GM19467 (cell line): ENCODE results near the gene ARNT2.

Experiments
- ATAC-seq: cut with Tn5 transposase; IDR thresholded peaks from one replicate; pipeline ENCODE4 v1.9.1; 2021; ENCODE audit warnings: mild to moderate bottlenecking, moderate library complexity; ENCODE audit not compliant: unreplicated experiment

ARNT2 gene

DNA sequence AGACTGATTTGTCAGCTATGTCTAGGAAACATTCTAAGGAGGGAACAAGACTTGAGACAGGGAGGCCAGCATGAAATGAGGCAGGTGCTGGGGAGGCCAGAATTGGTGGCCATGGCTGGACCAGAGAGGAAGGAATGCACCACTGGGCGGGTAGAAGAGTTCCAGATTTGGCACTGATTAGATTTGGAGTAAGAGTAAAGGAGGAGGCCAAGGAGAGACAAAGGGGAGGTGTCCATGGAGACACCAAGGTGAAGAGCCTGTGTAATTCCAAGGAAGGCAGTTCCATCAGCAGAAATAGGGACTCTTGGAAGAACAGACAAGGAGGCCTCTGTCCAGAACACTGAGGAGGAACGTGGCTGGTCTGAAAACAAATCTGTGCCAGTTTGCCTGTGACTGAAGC is 1.8 kb downstream of the ARNT2 start:
- no peak for ATAC-seq

DNA sequence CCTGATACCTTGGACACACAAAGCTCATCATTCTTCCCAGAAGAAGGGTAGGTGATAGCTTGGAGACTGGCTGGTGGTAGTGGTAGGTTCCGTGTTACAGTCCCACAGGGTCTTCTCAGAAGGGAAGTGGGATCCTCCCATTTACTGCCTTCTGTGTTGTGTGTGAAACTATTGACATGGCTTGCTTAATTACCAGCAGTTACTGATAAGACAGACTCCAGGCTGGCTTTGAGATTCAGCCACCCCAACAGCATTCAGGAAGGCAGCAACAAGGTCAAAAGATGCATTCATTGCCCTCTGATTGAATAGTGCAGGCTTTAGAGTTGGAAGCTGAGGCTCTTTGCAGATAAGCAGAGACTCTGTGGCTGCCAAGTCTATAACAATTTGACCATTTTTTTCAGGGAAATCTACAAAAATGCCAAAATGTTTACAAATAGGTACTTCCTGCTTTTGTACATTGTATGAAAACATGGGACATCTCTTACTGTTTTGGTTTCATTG is 7.7 kb downstream of the ARNT2 start:
- ATAC-seq = no peak

DNA sequence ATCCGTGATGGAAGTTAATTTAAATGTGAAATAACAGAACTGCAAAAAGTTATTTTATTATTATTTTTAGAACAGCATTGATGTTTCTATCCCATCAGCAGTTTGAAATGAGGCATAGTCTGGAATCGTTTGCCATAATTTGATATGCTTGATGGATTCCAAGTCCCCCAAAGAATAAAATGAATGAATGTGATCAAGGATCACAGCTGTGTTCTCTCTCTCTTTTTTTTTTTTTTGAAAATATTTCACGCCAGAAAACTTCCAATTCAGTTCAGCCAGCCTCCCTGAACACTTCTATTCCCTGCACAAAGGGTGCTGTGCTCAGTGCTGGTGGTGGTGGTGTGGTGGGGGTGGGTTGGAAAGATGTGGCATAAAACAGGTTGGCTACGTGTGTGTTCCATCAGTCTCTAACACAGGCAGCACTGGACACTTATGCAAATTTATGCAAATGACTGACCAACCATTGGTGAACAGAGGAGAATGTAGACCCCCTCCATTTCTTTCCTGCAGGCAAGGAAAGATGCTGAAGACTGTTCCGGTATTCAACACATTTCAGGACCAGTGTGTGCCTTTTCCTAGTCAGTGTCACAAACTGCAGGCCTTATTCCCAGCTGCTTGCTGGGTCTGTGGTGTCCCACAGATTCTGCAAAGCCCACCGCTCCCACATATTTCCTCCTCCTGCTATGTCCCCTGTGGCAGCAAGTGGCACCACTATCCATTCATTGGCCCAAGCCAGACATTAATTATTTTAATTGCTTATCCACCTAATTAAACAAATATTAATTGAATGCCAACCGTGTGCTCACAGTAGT is 10.6 kb downstream of the ARNT2 start:
- ATAC-seq = no peak

DNA sequence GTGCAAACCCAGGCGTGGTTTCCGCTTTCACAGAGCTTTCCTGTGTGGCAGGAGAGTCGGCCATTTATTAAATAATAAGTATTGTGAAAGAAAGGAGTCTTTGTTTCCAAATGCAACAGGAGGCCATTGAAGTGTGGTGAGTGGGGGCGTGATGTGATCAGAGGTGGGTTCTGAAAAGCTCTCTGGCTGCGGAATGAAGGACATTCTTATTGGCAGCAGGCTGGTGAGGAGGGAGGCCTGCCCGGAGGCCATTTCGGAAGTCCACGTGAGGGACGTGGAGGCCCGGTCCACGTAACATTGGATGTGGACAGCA is 11.1 kb downstream of the ARNT2 start:
- ATAC-seq = no peak

DNA sequence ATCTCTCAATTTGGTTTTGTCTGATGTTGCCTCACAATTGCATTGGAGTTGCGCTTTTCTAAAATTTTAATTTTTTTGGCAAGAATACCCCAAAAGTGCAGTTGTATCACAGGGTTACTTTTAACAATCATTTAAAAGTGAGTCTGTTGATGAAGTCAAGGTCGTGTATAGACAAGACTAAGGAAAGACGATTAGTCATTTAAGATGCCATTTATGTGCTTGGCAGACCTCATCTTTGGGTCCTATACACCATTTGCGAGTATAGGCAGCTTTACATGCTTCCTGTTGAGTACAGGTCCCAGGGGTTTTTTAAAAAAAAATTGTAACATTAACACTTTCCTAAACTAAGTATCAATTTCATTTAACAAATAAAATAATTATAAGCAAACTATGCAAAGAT is 12.5 kb downstream of the ARNT2 start:
- ATAC-seq = no peak

DNA sequence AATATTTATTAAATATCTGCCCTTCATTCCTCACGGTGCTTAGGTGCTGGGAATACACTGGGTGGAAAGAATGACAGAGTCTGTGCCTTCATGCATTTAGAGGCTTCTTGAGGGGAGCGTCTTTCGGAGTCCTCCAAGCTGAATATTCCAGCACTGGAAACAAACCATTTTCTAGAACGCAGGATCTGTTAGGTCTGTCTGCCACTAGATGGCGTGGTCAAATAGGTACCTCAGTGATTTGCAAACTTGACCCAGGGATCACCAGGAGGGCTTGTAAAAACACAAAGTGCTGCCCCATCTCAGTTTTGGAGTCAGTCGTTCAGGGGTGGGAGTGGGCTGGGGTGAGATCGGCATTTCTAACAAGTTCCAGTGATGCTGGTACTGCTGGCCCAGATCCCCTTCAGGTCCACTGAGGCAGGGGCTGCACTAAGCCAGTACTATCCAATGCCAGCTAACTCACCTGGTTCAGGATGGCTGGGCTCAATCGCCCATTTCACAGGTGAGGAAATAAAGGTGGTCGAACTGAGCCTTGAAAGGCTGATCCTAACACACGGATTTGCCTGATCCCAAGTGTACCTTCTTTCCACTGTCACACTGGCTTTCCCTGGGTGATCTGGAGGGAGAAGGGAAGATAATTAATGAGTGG is 14.8 kb downstream of the ARNT2 start:
- ATAC-seq = no peak

DNA sequence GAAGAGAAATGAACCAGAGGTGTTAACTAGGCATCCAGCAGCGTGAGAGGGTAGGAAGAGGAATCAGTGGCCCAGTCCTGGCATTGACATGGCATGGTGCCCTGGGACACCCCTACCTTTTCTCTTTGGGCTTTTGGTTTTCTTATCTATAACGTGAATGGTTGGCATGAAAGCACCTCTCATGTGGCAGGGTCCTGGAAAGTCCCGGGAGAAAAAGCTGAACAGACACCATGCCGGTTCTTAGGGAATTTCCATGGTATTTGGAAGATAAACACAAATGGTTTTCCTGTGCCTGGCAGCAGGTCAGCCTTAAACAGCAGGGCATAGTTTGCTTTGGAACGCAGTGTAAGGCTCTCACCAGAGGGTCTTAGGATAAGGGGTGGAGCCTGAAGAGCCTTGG is 15.4 kb downstream of the ARNT2 start:
- no peak for ATAC-seq

DNA sequence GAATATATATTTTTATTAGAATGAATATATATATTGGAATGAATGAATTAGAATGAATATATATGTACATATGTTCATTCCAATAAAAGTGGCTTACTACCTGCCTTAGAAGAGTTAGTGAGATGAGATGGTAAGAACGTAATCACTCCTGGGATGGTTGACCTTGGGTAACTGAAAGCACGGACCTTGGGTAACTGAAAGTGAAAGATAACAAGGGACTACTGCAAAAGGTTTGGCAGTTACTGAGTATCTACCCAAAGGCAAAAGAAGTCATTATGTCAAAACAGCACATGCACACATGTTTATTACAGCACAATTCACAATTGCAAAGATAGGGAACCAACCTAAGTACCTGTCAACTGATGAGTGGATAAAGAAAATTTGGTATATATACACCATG is 16.5 kb downstream of the ARNT2 start:
- ATAC-seq = no peak

DNA sequence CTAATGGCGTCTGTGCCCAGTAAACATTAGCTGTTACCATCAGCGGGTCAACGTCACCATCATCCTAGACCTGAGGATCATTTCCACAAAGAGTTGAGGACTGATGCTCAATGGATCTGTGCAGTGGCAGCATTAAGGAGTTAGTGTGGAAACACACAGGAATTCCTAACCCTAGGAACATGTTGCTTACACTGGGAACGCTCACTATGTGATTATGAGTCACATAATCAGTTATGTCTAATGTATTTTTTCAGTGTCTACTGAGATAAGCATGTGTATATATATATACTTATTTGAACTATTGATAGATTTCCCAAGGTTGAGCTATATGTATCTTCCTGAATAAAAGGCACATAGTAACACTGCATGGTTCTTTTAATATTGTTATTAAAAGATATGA is 19.0 kb downstream of the ARNT2 start:
- ATAC-seq = no peak

DNA sequence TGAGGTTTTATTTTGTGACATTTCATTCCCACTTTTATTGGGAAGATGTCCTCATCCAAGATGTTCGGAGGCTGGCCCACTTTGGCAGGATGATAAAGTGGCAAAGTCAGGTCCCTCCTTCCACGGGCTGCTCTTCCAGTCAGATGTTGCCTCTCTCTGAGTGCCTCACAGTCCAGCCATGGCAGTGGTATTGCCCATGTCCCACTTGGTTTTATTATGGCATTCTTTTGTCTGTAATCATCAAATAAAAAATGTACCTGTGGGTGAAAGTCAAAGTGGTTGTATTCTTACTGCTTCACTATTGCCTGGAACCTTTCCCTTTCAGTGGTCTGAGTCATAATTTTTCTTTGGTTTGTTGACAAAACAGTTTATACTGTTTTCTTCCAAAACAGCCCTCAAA is 20.2 kb downstream of the ARNT2 start:
- ATAC-seq = no peak

DNA sequence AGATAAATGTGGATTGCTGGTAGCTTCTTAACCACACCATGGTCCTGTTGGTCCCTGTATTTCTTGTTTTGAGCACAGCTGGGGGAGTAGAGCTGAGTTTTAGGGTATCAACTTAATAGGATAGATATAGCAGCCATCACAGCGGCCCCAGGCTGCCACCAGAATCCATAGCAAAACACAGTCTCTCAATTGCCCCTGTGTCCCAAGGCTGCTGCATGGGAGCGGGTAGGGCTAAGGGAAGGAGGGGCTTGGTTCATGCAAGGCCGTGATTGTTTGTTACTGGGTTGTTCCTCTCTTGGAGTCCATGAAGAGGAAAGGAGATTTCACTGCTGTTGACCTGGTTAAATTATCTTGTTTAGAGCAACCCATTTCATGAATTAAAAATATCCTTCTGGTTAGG is 22.1 kb downstream of the ARNT2 start:
- no peak for ATAC-seq

DNA sequence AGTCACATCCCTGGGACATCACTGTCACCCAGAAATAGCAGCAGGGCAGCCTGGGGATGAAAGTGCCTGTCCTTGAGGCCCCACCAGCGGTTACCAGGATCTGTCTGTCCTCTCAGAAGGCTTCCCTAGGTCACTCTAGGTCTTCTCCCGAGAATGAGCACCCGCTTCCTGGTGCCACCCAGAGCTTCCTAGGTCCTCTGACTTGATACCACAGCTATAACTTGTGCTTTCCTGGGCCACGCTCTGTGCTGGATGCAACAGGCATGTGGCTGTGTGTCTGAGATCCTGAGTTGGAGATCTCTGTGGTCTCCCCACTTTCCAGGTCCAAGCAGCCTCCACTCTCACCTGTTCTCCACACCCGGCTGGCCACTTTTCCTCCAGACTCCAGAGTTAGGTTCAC is 25.8 kb downstream of the ARNT2 start:
- no peak for ATAC-seq

DNA sequence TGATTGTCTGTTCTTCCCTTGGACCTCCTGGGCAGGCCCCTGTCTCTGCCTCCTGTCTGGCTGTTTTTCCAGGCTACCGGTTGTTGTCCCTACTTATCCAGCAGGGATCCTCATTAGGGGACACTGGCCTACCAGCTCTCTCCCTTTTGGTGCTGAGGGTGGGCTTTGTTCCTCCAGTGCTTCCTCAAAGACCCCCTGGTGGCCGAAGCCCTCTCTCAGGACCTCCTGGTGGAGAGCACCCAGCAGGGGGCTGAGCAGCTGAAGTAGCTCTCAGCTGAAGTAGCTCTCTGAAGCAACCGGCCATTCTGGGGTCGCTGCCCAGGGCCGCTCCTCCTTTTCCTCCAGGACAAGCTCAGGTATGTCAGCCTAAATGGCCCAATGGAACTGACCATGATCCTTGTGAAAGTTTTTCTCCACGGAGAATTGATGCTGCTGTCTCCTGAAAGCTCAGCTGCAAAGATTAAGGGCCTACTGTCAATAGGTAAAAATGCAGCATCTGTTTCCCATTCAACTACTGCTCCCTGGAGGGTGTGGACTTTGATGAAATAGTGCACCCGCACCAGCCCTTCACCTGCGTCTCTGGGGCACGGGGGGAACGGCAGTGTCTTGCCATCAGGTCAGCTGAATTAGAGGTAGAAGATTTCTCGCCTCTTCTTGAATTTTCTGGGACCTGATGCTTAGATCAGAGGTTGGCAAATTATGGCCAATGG is 27.6 kb downstream of the ARNT2 start:
- ATAC-seq = no peak

DNA sequence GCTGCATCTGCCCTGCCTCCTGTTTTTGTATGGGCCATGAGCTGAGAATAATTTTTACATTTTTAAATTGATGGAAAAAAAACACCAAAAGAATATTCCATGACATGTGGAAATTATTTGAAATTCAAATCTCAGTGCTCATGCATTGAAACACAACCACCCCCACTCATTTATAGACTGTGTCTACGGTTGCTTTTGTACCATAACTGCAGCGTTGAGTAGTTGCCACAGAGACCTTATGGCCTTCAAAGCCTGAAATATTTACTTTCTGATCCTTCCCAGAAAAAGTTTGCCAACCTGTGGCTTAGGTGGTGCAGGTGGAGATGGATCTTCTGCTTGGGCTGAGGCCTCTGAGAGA is 28.1 kb downstream of the ARNT2 start:
- no peak for ATAC-seq

DNA sequence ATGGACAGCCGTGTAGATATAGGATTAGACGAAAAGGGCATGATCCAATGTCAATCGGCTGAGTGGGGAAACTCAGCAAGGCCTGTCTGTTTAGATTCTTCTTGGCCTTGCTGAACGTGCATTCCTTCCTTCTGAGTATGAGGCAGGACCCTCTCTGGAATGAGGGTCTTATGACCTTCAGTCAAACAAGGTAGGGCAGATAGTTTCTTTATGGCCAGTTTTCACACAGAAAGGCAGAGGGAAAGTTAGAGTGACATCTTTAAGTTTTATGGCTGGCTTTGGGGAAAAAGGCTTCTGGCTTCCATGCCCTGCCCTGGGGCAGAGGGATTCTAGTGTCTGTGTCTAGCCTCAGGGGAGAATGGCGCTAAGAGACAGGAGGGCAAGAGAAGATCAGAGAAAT is 29.7 kb downstream of the ARNT2 start:
- no peak for ATAC-seq

DNA sequence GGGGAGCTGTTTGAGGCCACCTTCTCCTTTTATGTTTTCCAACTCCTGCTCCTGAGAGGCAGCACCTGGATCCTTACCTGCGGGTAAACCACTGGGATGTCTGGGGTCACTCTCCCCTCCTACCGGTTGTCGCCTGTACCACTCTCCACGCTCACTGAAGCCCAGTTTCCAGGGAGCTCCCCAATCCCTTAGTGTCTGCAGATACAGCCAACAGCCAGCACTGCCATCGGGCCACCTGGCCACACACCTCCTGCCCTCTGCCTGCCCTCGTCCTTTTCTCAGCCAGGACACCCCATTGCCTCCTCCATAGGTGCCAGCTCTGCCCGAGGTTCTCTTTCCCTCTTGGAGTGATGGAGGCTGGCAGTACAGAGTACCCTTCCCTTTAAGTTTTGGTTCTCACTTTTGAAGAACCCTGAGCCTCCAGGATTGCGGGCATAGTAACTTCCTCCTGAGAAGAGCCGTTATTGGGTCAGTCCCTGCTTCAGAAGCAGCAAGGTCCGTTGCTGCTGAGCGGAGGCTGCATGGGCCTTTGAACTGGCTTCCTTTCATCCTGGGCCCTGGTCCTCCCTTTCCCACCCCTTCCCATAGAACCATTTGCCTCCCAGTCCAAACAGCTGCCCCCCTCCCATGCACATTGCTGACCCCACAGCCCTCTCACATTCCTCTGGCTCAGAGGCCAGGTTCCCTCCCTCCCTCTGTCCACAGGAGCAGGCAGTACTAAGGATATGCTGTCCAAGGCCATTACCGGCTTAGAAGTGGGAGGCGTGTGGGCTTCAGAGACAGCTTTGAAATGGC is 30.9 kb downstream of the ARNT2 start:
- ATAC-seq = no peak

DNA sequence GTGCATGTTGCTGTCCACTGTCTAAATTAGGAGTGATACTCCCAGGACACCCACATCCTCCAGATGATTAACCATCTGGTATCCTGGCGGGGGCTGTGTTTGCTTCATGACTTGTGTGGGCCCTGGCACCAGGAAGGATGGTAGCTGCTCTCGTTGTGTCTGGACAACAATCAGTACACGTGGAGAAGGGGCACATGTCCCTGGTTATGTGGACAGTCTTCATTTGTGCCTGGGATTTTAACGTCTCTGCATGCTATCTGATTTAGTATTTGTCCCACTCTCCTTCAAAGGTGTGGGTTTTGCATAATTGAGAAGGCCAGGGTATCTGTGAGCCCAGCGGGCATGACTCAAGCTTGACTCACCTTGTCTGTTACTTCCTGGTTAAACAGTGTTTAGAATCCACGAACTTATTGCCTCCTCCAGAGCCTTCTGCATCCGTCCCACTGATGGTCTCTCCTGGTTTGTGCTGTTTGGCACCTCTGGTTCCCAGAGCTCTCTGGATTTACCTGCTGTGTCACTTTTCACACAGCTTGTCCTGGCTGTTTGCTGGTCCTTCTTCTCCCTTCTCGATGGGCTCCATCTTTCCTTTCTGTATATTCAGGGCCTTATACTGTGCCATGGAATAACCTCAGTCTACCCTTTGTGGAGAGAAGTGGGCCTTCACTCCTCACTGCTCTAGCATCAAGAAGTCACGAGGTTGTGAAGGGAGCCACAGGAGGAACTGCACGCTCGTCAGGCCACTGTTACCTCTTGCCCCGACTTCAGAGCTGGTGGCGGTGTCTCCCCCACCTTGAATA is 32.5 kb downstream of the ARNT2 start:
- ATAC-seq = no peak

DNA sequence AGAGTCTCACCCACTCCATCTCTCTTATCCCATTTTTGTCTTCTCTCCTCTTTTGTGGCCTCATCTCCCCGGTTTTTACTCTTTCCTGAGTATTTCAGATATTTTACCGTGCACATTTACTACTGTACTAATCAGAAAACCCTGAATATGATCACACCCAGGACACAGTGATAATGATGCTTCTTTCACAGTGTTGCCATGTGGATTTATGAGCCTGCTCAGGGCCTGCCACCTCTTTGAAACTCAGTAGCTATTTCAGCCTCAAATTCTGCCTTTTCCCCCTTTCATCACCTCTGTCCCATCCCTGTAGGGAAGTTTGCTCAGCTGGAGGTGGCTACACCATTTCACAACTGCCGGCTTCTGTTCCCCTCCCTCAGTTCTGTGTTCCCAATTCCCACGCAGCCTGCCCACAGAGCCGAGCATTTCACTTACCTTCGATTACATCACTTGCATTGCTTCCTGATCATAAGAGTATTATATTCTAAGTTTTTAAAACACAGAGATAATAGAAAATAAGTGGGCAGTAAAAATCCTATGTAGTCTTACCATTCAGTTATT is 33.2 kb downstream of the ARNT2 start:
- ATAC-seq = no peak

DNA sequence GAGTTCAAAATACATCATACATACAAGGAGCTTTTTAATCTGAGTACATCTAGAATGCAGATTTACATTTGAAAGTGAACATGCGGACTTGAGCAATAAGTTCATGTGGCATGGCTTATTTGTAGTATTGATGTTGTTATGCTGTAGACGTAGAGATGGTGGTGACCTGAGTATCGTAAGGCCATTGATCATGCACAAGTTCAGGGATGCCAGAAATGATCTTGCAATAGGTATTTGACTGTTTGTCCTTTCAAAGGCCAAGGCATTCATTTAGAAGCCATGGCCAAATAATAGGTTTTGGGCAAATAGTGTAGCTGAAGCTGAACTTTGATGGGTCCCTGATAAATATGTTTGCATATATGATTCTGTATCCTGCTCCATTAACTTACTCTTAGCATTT is 35.0 kb downstream of the ARNT2 start:
- ATAC-seq = no peak

DNA sequence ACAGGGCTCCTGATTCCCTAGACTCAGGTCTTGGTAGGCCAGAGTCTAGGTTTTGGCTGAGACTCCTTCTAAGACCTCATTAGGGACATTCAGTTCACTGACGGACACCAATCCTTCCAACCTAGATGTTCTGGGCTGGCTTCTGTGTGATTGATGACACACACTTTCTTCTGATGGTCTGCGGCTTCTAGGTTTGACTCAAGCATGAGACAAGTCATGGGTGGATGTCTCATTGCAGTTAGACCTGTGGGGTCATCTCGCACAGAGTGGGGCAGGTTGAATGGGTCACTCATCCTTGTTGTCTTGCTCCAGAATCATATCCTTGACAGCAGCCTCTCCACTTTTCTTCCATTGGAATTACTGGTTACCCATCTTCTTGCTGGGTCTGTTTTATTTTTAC is 35.8 kb downstream of the ARNT2 start:
- ATAC-seq = no peak
